SU-DHL-6 (cell line): ENCODE data around the gene GLS.

Experiments
- CTCF ChIP-seq: fragments of 200-600 bp; sonication (generic); IDR thresholded peaks from one replicate; pipeline ENCODE4 v1.5.1; 2017; ENCODE audit warnings: antibody characterized with exemption, mild to moderate bottlenecking, low read length, moderate library complexity; ENCODE audit not compliant: insufficient read depth, poor library complexity, severe bottlenecking
- EZH2phosphoT487 ChIP-seq: fragments of 200-600 bp; sonication (generic), shearing (Covaris generic); conservative IDR thresholded peaks from 2 replicates; pipeline ENCODE4 v1.6.1; 2018; ENCODE audit warnings: mild to moderate bottlenecking, antibody characterized with exemption, low read length, moderate library complexity, mixed read lengths

- TF ChIP-seq CTCF (no peak), EZH2phosphoT487 (no peak)
These were observed 79.5 kb downstream of the GLS start for GRCh38 chr2:190959911-190960788.
